Peyer's patch (tissue), 4 donors: Measurements from ENCODE around the gene MAP2K3. TPM values are rescaled to one million over a fixed set of nuclear protein-coding genes. Genes with fewer than 3 reads are reported as not detected.
"Not testable (repeated sequence)": the region's sequence is repeated elsewhere in the genome, so short reads cannot be mapped to it uniquely, and the experiment has no call there.

Experiments
- DNase-seq, 3 donors: peaks; one replicate each; pipeline ENCODE4 v3.0.0-alpha.2; 2017 to 2019
- H3K27ac ChIP-seq, 4 donors: fragments of 200-600 bp; sonication (generic); one replicate each; pipeline ENCODE4 v1.5.1; 2016 to 2019
- H3K27me3 ChIP-seq, 2 donors: fragments of 200-600 bp; sonication (generic); one replicate each; pipeline ENCODE4 v1.5.1; 2019
- H3K36me3 ChIP-seq, 3 donors: fragments of 200-600 bp; sonication (generic); one replicate each; pipeline ENCODE4 v1.5.1; 2016 to 2019
- H3K4me1 ChIP-seq, 4 donors: fragments of 200-600 bp; sonication (generic); one replicate each; pipeline ENCODE4 v1.5.1; 2016 to 2019
- H3K4me3 ChIP-seq, 4 donors: fragments of 200-600 bp; sonication (generic); 1 replicate in 3 of 4; 2 replicates in 1 of 4; pipeline ENCODE4 v1.5.1; 2016 to 2019; ENCODE audit warnings: mild to moderate bottlenecking in 1 of 4
- H3K9me3 ChIP-seq, 4 donors: fragments of 200-600 bp; sonication (generic); one replicate each; pipeline ENCODE4 v1.5.1; 2016 to 2019; ENCODE audit warnings: mild to moderate bottlenecking in 1 of 4
- CTCF ChIP-seq, 6 experiments: fragments of 450-650 bp in 4 of 6; fragments of 200-600 bp in 2 of 6; sonication (generic) in 1 of 6; IDR thresholded peaks; one replicate each; pipeline ENCODE4 v1.5.1; 2017 to 2019; ENCODE audit warnings: antibody characterized with exemption in 6 of 6, mild to moderate bottlenecking in 3 of 6, moderate library complexity in 1 of 6
- POLR2A ChIP-seq, 2 donors: fragments of 450-650 bp; IDR thresholded peaks; one replicate each; pipeline ENCODE4 v1.5.1; 2017; ENCODE audit warnings: antibody characterized with exemption in 2 of 2, mild to moderate bottlenecking in 2 of 2, moderate library complexity in 2 of 2
- total RNA-seq, 4 donors: library from RNA; depleted of rRNA; stranded (reverse); fragments of >200 nt; gene quantifications; one replicate each; pipeline ENCODE4 v1.1.0, GENCODE V29; 2016

The MAP2K3 gene
- total RNA-seq, 4 donors from 2014 or later: 54.5 to 133 (median 102) TPM

GRCh38 chr17:21330436-21331160 lies 46.1 kb downstream of the MAP2K3 start:
- Histone ChIP-seq H3K4me1 (no peaks in the 10 kb centered on the region), H3K27ac (no peak overlapping the region), H3K27me3 (no peaks in the 10 kb centered on the region), H3K9me3 (no peaks in the 10 kb centered on the region), H3K36me3 (no peaks in the 10 kb centered on the region), H3K4me3 (no peak overlapping the region)
- peak in 1 of 3 donors; percentile 34 for DNase-seq
- TF ChIP-seq CTCF (IDR thresholded peaks at IDR 0.05) (no peak), POLR2A (IDR thresholded peaks at IDR 0.05) (no peak)

DNA sequence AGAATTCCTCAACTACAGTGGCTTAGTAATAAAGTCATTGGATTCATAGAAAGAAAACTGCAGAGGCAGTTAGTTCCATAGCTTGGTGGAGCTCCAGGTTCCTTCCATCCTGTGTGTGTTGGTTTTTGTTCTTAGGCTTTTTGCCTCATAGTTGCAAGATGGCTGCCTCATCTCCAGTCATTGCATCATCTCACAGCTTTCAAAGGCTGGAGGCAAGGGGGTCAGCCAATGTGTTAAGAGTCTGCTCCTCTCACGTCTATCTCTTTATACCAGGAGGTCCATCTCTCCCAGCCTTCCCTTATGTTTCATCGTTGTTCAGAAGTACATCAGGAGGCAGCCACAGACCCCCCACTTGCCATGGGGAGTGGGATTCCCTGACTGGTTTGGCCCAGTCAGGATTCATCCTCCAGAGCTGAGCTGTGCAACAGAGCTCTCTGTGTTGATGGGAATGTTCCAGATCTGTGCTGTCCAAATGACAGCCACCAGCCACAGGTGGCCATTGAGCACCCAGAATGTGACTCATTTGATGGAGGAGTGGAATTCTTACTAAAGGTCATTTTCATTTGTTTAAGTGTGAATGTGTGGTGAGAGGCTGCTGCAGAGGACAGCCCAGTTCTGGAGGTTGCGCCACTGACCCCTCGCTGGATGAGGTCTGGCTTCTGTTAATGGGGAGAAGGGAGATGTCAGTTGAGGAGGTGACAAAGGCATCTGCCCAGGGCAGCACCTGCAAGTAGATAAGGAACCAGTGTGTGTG lies 52.2 kb downstream of the MAP2K3 start:
- H3K27ac ChIP-seq: not testable (repeated sequence)

DNA sequence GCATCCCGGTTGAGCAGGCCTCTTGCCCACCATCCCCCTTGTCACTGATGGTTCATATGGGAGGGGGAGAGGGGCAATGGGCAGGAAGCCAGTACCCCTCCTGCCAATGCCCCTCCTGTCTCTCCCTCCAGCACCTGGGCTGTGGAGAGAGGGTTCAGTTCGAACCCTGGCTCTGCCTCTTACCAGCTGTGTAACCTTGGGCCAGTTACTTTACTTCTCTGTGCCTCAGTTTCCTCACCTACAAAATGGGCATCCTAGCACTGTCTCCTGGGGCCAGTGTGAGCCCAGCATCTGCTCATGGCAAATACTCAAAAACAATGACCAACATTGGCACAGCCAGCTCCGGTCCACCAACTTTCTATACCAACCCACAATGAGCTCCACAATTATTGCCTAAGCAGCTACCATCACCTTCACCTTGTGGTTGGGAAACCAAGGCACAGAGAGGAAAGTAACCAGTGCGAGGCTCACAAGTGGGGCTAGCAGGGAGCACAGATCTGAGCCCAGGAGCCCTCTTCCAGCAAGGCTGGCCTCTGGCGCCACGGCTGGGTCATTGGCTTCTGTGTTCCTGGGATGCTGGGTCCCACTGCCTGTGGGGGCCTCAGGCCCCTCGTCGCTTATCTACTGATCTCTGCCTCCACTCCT lies 53.6 kb downstream of the MAP2K3 start:
- H3K4me1 ChIP-seq, H3K27me3 ChIP-seq, H3K27ac ChIP-seq, H3K4me3 ChIP-seq, H3K9me3 ChIP-seq, H3K36me3 ChIP-seq: not testable (repeated sequence)
- DNase-seq: peak in 2 of 3 donors; percentile 27 to 44

More for the DNA sequence above, 52.2 kb downstream of the MAP2K3 start:
- not testable (repeated sequence) for H3K9me3 ChIP-seq, H3K4me1 ChIP-seq, H3K36me3 ChIP-seq, H3K4me3 ChIP-seq, H3K27me3 ChIP-seq
- DNase-seq: peak in 1 of 3 donors; percentile 23

- no peaks in the 10 kb centered on the region for H3K9me3 ChIP-seq
- no peaks in the 10 kb centered on the region for H3K27me3 ChIP-seq
- TF ChIP-seq CTCF (IDR thresholded peaks at IDR 0.05) (no peak), POLR2A (IDR thresholded peaks at IDR 0.05) (no peak)
Observed at GRCh38 chr17:21339011-21339410, 54.5 kb downstream of the MAP2K3 start.

DNA sequence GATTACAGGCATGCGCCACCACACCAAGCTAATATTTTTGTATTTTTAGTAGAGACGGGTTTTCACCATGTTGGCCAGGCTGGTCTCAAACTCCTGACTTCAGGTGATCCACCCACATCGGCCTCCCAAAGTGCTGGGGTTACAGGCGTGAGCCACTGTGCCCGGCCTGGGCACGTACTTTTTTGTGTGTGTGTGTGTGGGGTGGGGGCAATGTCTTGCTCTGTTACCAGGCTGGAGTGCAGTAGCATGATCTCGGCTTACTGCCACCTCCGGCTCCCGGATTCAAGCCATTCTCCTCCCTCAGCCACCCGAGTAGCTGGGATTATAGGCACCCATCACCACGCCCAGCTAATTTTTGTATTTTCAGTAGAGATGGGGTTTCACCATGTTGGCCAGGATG lies 55.1 kb downstream of the MAP2K3 start:
- DNase-seq: peak in 1 of 3 donors; percentile 19

More at GRCh38 chr17:21339011-21339410, 54.5 kb downstream of the MAP2K3 start:
- no peak overlapping the region for H3K27ac ChIP-seq
- peak in 2 of 3 donors; percentile 19 to 27 for DNase-seq
- no peak overlapping the region for H3K4me3 ChIP-seq
- H3K36me3 ChIP-seq: no peaks in the 10 kb centered on the region
- H3K4me1 ChIP-seq: no peaks in the 10 kb centered on the region

GRCh38 chr17:21340407-21340806 lies 55.9 kb downstream of the MAP2K3 start:
- not testable (repeated sequence) for H3K27ac ChIP-seq, H3K4me1 ChIP-seq, H3K36me3 ChIP-seq, H3K4me3 ChIP-seq, H3K27me3 ChIP-seq, H3K9me3 ChIP-seq
- DNase-seq: peak in 1 of 3 donors; percentile 21

More for the DNA sequence above, 55.1 kb downstream of the MAP2K3 start:
- H3K4me1 ChIP-seq, H3K27ac ChIP-seq, H3K27me3 ChIP-seq, H3K9me3 ChIP-seq, H3K36me3 ChIP-seq, H3K4me3 ChIP-seq: not testable (repeated sequence)

DNA sequence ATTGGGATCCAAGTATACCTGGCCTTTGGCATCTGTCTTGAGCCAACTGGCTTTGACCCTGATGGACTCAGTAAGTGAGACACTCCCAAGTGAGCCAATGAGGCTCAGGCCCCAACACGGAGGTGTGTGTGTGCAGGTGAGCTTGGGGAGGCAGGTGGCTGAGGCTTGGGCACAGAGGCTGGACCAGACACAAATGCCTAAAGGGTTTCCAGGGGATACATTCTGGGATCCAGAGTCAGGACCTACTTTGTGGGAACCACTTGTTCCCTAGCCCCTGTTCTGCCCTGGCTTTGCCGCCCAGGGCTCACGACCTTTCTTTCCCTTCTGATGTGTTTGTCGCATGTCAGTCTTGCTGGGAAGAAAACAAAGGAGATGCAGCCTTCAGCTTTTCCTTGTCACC lies 56.8 kb downstream of the MAP2K3 start:
- not testable (repeated sequence) for DNase-seq, H3K9me3 ChIP-seq, H3K27me3 ChIP-seq

DNA sequence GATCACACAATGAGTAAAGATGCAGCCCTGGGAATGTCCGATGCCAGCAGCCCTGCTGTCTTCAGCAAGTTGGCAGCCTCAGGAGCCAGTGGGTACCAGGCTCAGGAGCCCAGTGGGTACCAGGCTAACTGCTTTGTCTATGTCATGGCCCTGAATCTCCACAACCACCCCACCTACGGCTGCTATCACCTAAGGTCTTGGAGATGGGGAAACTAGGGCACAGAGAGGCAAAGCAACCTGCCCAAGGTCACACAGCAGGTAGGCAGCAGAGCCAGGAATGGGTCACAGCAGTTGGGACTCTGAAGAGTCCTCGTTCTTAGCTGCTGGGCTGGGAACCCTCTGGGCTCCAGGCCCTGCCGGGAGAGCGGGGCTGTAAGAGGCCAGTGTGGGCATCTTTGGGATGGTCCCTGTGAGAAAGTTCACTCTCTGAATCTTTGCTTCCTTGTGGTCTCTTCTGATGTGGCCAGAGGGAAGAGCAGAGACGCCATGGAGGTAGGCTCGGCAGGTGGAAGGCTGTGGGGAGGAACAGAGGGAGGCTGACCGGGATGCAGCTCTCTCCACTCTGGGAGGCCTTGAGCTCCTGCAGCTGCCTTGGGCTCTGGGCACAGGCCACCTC lies 57.5 kb downstream of the MAP2K3 start:
- not testable (repeated sequence) for H3K4me3 ChIP-seq
- DNase-seq: peak in 1 of 3 donors; percentile 21

More for the DNA sequence above, 56.8 kb downstream of the MAP2K3 start:
- H3K27ac ChIP-seq, H3K4me3 ChIP-seq, H3K36me3 ChIP-seq, H3K4me1 ChIP-seq: not testable (repeated sequence)

GRCh38 chr17:21343061-21343949 lies 58.8 kb downstream of the MAP2K3 start:
- not testable (repeated sequence) for H3K27ac ChIP-seq, H3K36me3 ChIP-seq, H3K9me3 ChIP-seq, H3K4me1 ChIP-seq, H3K4me3 ChIP-seq, H3K27me3 ChIP-seq
- peak in 2 of 3 donors; percentile 40 to 44 for DNase-seq

More for the DNA sequence above, 57.5 kb downstream of the MAP2K3 start:
- H3K4me1 ChIP-seq, H3K9me3 ChIP-seq, H3K36me3 ChIP-seq, H3K27me3 ChIP-seq, H3K27ac ChIP-seq: not testable (repeated sequence)

DNA sequence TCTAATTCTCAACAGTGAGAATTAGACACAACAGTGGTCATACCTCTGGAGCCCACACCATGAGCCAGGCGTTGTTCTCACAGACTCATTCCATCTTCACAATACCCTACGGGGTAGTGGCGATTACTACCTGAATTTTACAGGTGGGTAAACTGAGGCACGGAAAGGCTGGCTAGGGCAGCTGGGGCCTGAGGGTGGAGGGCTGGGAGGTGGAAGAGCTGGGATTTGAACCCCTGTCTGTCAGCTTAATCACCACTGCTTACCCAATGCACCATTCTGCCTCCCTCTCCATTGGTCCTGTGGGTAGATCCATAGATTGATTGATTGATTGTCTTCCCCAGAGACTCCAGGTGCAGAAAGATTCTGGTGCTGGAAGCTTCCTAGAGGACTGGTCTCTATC lies 60.3 kb downstream of the MAP2K3 start:
- H3K4me3 ChIP-seq, H3K27me3 ChIP-seq, H3K27ac ChIP-seq, H3K9me3 ChIP-seq, DNase-seq, H3K36me3 ChIP-seq, H3K4me1 ChIP-seq: not testable (repeated sequence)
